IMR-90 (cell line): ENCODE results near the gene GGTLC1. TPM values are rescaled to one million over a fixed set of nuclear protein-coding genes. Genes with fewer than 3 reads are reported as not detected.

ENCODE experiments used
- ATAC-seq: fragments of 200-7000 bp; cut with Tn5 transposase; 2 replicates; pipeline ENCODE4 v1.9.1; 2020; ENCODE audit warnings: low read depth, mild to moderate bottlenecking, moderate library complexity
- BruUV-seq: library from RNA; stranded (reverse); fragments of 400-500 nt; replicated peaks from 2 replicates; lab custom pipeline; 2021; lab: Mats Ljungman, UMichigan
- CTCF ChIA-PET: fragments of 300-600 bp; formaldehyde crosslinking; extraction: SDS; loops from one replicate; lab custom pipeline; 2021; ENCODE audit warnings: antibody characterized with exemption; lab: Yijun Ruan, JAX
- POLR2A ChIA-PET: fragments of 300-600 bp; sonication (Branson Sonifier 250); formaldehyde crosslinking; loops from one replicate; lab custom pipeline; 2022; ENCODE audit warnings: antibody characterized with exemption; ENCODE audit not compliant: unreplicated experiment; lab: Charles Lee
- DNase-seq: peaks from one replicate; pipeline ENCODE4 v3.0.0; 2013
- H2AFZ ChIP-seq: replicated peaks from 2 replicates; pipeline ENCODE3; 2013; ENCODE audit warnings: low read length, mild to moderate bottlenecking; ENCODE audit not compliant: poor library complexity
- H2AK5ac ChIP-seq: 2 replicates; pipeline ENCODE4 v1.6.1; 2013; ENCODE audit warnings: low read depth, low read length, inconsistent platforms
- H2AK9ac ChIP-seq: replicated peaks from 2 replicates; pipeline ENCODE3; 2013; ENCODE audit warnings: mild to moderate bottlenecking, low read depth, low read length, moderate library complexity; ENCODE audit not compliant: poor library complexity
- H2BK120ac ChIP-seq: 2 replicates; pipeline ENCODE4 v1.6.1; 2013; ENCODE audit warnings: low read depth, low read length, inconsistent platforms
- H2BK15ac ChIP-seq: 3 replicates; pipeline ENCODE4 v1.6.1; 2013; ENCODE audit warnings: low read depth, low read length, inconsistent platforms
- H2BK20ac ChIP-seq: 2 replicates; pipeline ENCODE4 v1.6.1; 2013; ENCODE audit warnings: low read depth, mild to moderate bottlenecking, inconsistent platforms, low read length, moderate library complexity
- H2BK5ac ChIP-seq: 2 replicates; pipeline ENCODE4 v1.6.1; 2013; ENCODE audit warnings: mild to moderate bottlenecking, low read depth, low read length, inconsistent platforms; ENCODE audit not compliant: poor library complexity, severe bottlenecking
- H3K14ac ChIP-seq: replicated peaks from 2 replicates; pipeline ENCODE4 v1.6.1; 2013; ENCODE audit warnings: low read depth, low read length, inconsistent platforms
- H3K18ac ChIP-seq: 2 replicates; pipeline ENCODE4 v1.6.1; 2013; ENCODE audit warnings: low read depth, low read length, control low read depth
- H3K23ac ChIP-seq: 2 replicates; pipeline ENCODE4 v1.6.1; 2013; ENCODE audit warnings: low read depth, low read length, inconsistent platforms
- H3K27ac ChIP-seq: 2 replicates; pipeline ENCODE4 v1.5.1; 2013; ENCODE audit warnings: mild to moderate bottlenecking, control low read depth, low read length; ENCODE audit not compliant: insufficient read depth
- H3K27me3 ChIP-seq: 2 replicates; pipeline ENCODE4 v1.6.1; 2013; ENCODE audit warnings: low read length; ENCODE audit not compliant: control insufficient read depth, insufficient read depth
- H3K36me3 ChIP-seq: 2 replicates; pipeline ENCODE4 v1.6.1; 2013; ENCODE audit warnings: low read length, mixed read lengths; ENCODE audit not compliant: control insufficient read depth, insufficient read depth
- H3K4ac ChIP-seq: 2 replicates; pipeline ENCODE4 v1.6.1; 2013; ENCODE audit warnings: low read depth, low read length, inconsistent platforms
- H3K4me1 ChIP-seq: 2 replicates; pipeline ENCODE4 v1.6.1; 2013; ENCODE audit warnings: low read length, mixed read lengths; ENCODE audit not compliant: control insufficient read depth, insufficient read depth
- H3K4me2 ChIP-seq: 2 replicates; pipeline ENCODE4 v1.6.1; 2013; ENCODE audit warnings: low read depth, mild to moderate bottlenecking, control low read depth, low read length, moderate library complexity
- H3K4me3 ChIP-seq: 2 replicates; pipeline ENCODE4 v1.5.1; 2013; ENCODE audit warnings: low read depth, mild to moderate bottlenecking, control low read depth, low read length, moderate library complexity; ENCODE audit not compliant: insufficient read depth
- H3K56ac ChIP-seq: 2 replicates; pipeline ENCODE4 v1.6.1; 2013; ENCODE audit warnings: low read length, inconsistent platforms; ENCODE audit not compliant: insufficient read depth; ENCODE audit errors: extremely low read depth
- H3K79me1 ChIP-seq, 2 experiments: 2 replicates each; pipeline ENCODE4 v1.6.1; 2013; ENCODE audit warnings: low read length in 2 of 2, inconsistent platforms in 1 of 2, low read depth in 1 of 2
- H3K9ac ChIP-seq: 2 replicates; pipeline ENCODE4 v1.6.1; 2013; ENCODE audit warnings: low read depth, low read length, control low read depth
- H3K9me1 ChIP-seq: 2 replicates; pipeline ENCODE4 v1.6.1; 2013; ENCODE audit warnings: low read length, inconsistent platforms; ENCODE audit not compliant: insufficient read depth
- H3K9me3 ChIP-seq: 2 replicates; pipeline ENCODE4 v1.6.1; 2013; ENCODE audit warnings: low read length; ENCODE audit not compliant: control insufficient read depth, insufficient read depth
- H4K20me1 ChIP-seq: 2 replicates; pipeline ENCODE4 v1.6.1; 2013; ENCODE audit warnings: low read length, inconsistent platforms; ENCODE audit not compliant: insufficient read depth
- H4K5ac ChIP-seq: 2 replicates; pipeline ENCODE4 v1.6.1; 2013; ENCODE audit warnings: mild to moderate bottlenecking, low read depth, low read length, control low read depth
- H4K8ac ChIP-seq, 2 experiments: 2 replicates each; pipeline ENCODE4 v1.6.1; 2013; ENCODE audit warnings: low read depth in 2 of 2, low read length in 2 of 2, control low read depth in 1 of 2, inconsistent platforms in 1 of 2
- H4K91ac ChIP-seq: 2 replicates; pipeline ENCODE4 v1.6.1; 2013; ENCODE audit warnings: low read depth, low read length, inconsistent platforms; ENCODE audit not compliant: insufficient read depth
- BHLHE40 ChIP-seq: fragments of 150-350 bp; IDR thresholded peaks from 2 replicates; pipeline ENCODE4 v1.6.1; 2016; ENCODE audit warnings: mild to moderate bottlenecking, low read depth, low read length
- CEBPB ChIP-seq: IDR thresholded peaks from 2 replicates; pipeline ENCODE4 v1.6.1; 2012; ENCODE audit warnings: low read depth, low read length, improper control_type of control experiment
- CHD1 ChIP-seq: IDR thresholded peaks from 2 replicates; pipeline ENCODE4 v1.6.1; 2012; ENCODE audit warnings: low read depth, low read length, improper control_type of control experiment
- FOS ChIP-seq: fragments of 150-350 bp; IDR thresholded peaks from 2 replicates; pipeline ENCODE4 v1.6.1; 2016; ENCODE audit warnings: low read depth, low read length
- MAFK ChIP-seq: IDR thresholded peaks from 2 replicates; pipeline ENCODE4 v1.6.1; 2012; ENCODE audit warnings: low read depth, low read length, improper control_type of control experiment
- MAZ ChIP-seq: IDR thresholded peaks from 2 replicates; pipeline ENCODE4 v1.6.1; 2012; ENCODE audit warnings: low read depth, mild to moderate bottlenecking, low read length, improper control_type of control experiment, moderate library complexity, borderline replicate concordance
- MXI1 ChIP-seq: IDR thresholded peaks from 2 replicates; pipeline ENCODE4 v1.6.1; 2012; ENCODE audit warnings: low read depth, mild to moderate bottlenecking, low read length, moderate library complexity, borderline replicate concordance
- NFE2L2 ChIP-seq: fragments of 150-350 bp; IDR thresholded peaks from 2 replicates; pipeline ENCODE4 v1.6.1; 2016; ENCODE audit warnings: low read depth, mild to moderate bottlenecking, low read length
- POLR2A ChIP-seq: IDR thresholded peaks from 2 replicates; pipeline ENCODE4 v1.6.1; 2012; ENCODE audit warnings: mild to moderate bottlenecking, low read depth, low read length
- RCOR1 ChIP-seq: IDR thresholded peaks from 2 replicates; pipeline ENCODE4 v1.6.1; 2012; ENCODE audit warnings: mild to moderate bottlenecking, low read length, improper control_type of control experiment; ENCODE audit not compliant: insufficient replicate concordance
- RFX5 ChIP-seq: IDR thresholded peaks from 2 replicates; pipeline ENCODE4 v1.8.0; 2012; ENCODE audit warnings: low read depth, mild to moderate bottlenecking, low read length, moderate library complexity
- SMC3 ChIP-seq: fragments of 150-350 bp; IDR thresholded peaks from 2 replicates; pipeline ENCODE4 v1.6.1; 2016; ENCODE audit warnings: low read depth, mild to moderate bottlenecking, antibody characterized with exemption, low read length, moderate library complexity
- WGBS, 2 experiments: methylation state at CpG; one replicate each; pipeline versions ENCODE4 v1.1.5 to v1.1.7; 2013; ENCODE audit warnings: missing lambda C conversion rate in 2 of 2; ENCODE audit not compliant: insufficient read length in 1 of 2; ENCODE audit errors: extremely low coverage in 2 of 2; 5-methylcytosine and 5-hydroxymethylcytosine counted together
- dilution Hi-C: fragments of 300-500 bp; cut with HindIII; formaldehyde crosslinking; loops from one replicate; pipeline ENCODE4 v1.14.3; 2018; ENCODE audit warnings: low sequenced_read_pairs; ENCODE audit not compliant: unreplicated experiment
- in situ Hi-C: fragments of 300-500 bp; cut with MboI; formaldehyde crosslinking; loops from 3 replicates; pipeline ENCODE4 v1.14.3; 2019; ENCODE audit warnings: low sequenced_read_pairs, inconsistent platforms, mixed read lengths
- intact Hi-C: fragments of 100-400 bp; cut with micrococcal nuclease; formaldehyde crosslinking; loops from 2 replicates; pipeline ENCODE4 v1.10.0; 2022
- polyA plus RNA-seq, 3 experiments: library from polyadenylated mRNA; depleted of rRNA; stranded (reverse); fragments of >200 nt; gene quantifications; 2 replicates each; pipeline ENCODE4 v1.2.3, GENCODE V29; 2012; ENCODE audit warnings: low replicate concordance in 1 of 3
- total RNA-seq: library from RNA; depleted of rRNA; stranded (reverse); fragments of >200 nt; gene quantifications from 2 replicates; pipeline ENCODE4 v1.2.3, GENCODE V29; 2012
- TF ChIP-seq, protein P1 (sequence below): fragments of 150-350 bp; IDR thresholded peaks from 2 replicates; pipeline ENCODE4 v1.6.1; 2016; ENCODE audit warnings: low read depth, mild to moderate bottlenecking, low read length, moderate library complexity, borderline replicate concordance
- TF ChIP-seq, protein P2 (sequence below): fragments of 150-350 bp; IDR thresholded peaks from 2 replicates; pipeline ENCODE4 v1.6.1; 2017; ENCODE audit warnings: mild to moderate bottlenecking, antibody characterized with exemption, low read length, low read depth

The GGTLC1 gene
- total and polyA plus RNA-seq, 2 of the 4 experiments (the other 2 are of a cell fraction), result not detected

- Histone ChIP-seq H2BK15ac (no peak overlapping the region), H3K56ac (no peak overlapping the region), H2BK120ac (no peak overlapping the region), H3K4ac (no peak overlapping the region), H3K4me2 (no peak overlapping the region), H2BK5ac (no peak overlapping the region), H3K27ac (no peak overlapping the region), H2AFZ (no peak overlapping the region), H3K79me1 (no peaks in the 10 kb centered on the region), H2BK20ac (no peak overlapping the region), H3K23ac (no peak overlapping the region), H3K36me3 (no peaks in the 10 kb centered on the region), H3K18ac (no peak overlapping the region), H3K9ac (no peak overlapping the region), H3K9me3 (no peaks in the 10 kb centered on the region), H3K27me3 (no peaks in the 10 kb centered on the region), H4K5ac (no peak overlapping the region), H3K14ac (no peak overlapping the region), H3K4me1 (no peaks in the 10 kb centered on the region), H2AK9ac (no peak overlapping the region), H4K20me1 (no peaks in the 10 kb centered on the region), H3K9me1 (peaks cover 3% of the 10 kb centered on the region; the same call in 1 of the 2 replicates), H4K91ac (no peak overlapping the region), H2AK5ac (no peak overlapping the region), H4K8ac (no peak overlapping the region), H3K4me3 (no peak overlapping the region)
- ATAC-seq (no peak), DNase-seq (no peak)
- 59% methylated on average over 3 of the region's 8 CpGs; no CpG with 5 or more reads in 1 of the 2 experiments for WGBS, 2 experiments
- no peak for TF ChIP-seq MAZ
- TF ChIP-seq CEBPB, result no peak
- no peak for TF ChIP-seq CHD1
- TF ChIP-seq RCOR1, result no peak
- no peak for TF ChIP-seq MXI1
- no peak for TF ChIP-seq FOS
- TF ChIP-seq POLR2A, result no peak
- TF ChIP-seq SMC3, result no peak
- TF ChIP-seq NFE2L2, result no peak
- TF ChIP-seq BHLHE40, result no peak
- TF ChIP-seq RFX5, result no peak
- TF ChIP-seq, protein P1, sequence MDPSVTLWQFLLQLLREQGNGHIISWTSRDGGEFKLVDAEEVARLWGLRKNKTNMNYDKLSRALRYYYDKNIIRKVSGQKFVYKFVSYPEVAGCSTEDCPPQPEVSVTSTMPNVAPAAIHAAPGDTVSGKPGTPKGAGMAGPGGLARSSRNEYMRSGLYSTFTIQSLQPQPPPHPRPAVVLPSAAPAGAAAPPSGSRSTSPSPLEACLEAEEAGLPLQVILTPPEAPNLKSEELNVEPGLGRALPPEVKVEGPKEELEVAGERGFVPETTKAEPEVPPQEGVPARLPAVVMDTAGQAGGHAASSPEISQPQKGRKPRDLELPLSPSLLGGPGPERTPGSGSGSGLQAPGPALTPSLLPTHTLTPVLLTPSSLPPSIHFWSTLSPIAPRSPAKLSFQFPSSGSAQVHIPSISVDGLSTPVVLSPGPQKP, result no peak
- TF ChIP-seq, protein P2, sequence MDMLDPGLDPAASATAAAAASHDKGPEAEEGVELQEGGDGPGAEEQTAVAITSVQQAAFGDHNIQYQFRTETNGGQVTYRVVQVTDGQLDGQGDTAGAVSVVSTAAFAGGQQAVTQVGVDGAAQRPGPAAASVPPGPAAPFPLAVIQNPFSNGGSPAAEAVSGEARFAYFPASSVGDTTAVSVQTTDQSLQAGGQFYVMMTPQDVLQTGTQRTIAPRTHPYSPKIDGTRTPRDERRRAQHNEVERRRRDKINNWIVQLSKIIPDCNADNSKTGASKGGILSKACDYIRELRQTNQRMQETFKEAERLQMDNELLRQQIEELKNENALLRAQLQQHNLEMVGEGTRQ, result no peak
- TF ChIP-seq MAFK, result no peak
- in situ Hi-C loops (no loop called here), dilution Hi-C loops (no loop called here), intact Hi-C loops (no loop called here)
- POLR2A ChIA-PET, result no interaction called here
- BruUV-seq, result no TSS peak
- CTCF ChIA-PET, result no interaction called here
These were observed 18.6 kb upstream of the GGTLC1 start for GRCh38 chr20:24007073-24007595.
